WERI-Rb-1 (cell line): ENCODE results near the gene ISX.

Experiments
- DNase-seq: peaks from one replicate; pipeline ENCODE4 v3.0.0-alpha.2; 2020
- H3K27ac ChIP-seq: fragments of 250-450 bp; sonication (Bioruptor Pico); 2 replicates; pipeline ENCODE4 v1.5.1; 2020; ENCODE audit warnings: mild to moderate bottlenecking, moderate library complexity
- H3K27me3 ChIP-seq: fragments of 250-450 bp; sonication (Bioruptor Pico); 2 replicates; pipeline ENCODE4 v1.5.1; 2021; ENCODE audit warnings: mild to moderate bottlenecking, low read depth, moderate library complexity; ENCODE audit not compliant: insufficient read depth, severe bottlenecking
- H3K36me3 ChIP-seq: fragments of 250-450 bp; sonication (Bioruptor Pico); 2 replicates; pipeline ENCODE4 v1.5.1; 2020; ENCODE audit warnings: mild to moderate bottlenecking, moderate library complexity
- H3K4me3 ChIP-seq: 2 replicates; pipeline ENCODE4 v1.5.1; 2011; ENCODE audit warnings: low read depth, mild to moderate bottlenecking, control low read depth, low read length
- H3K9me3 ChIP-seq: fragments of 250-450 bp; sonication (Bioruptor Pico); 2 replicates; pipeline ENCODE4 v1.5.1; 2021; ENCODE audit warnings: mild to moderate bottlenecking, moderate library complexity; ENCODE audit not compliant: severe bottlenecking
- TF ChIP-seq, protein P1 (sequence below): IDR thresholded peaks from 2 replicates; pipeline ENCODE4 v1.5.1; 2011; ENCODE audit warnings: low read depth, mild to moderate bottlenecking, control low read depth, inconsistent platforms, low read length

The ISX gene

GRCh38 chr22:35102663-35103062, 36.7 kb downstream of the ISX start:
- Histone ChIP-seq H3K9me3 (no peaks in the 10 kb centered on the region), H3K27ac (no peak overlapping the region), H3K27me3 (no peaks in the 10 kb centered on the region), H3K4me3 (no peak overlapping the region), H3K36me3 (no peaks in the 10 kb centered on the region)
- DNase-seq, result no peak
- TF ChIP-seq, protein P1, sequence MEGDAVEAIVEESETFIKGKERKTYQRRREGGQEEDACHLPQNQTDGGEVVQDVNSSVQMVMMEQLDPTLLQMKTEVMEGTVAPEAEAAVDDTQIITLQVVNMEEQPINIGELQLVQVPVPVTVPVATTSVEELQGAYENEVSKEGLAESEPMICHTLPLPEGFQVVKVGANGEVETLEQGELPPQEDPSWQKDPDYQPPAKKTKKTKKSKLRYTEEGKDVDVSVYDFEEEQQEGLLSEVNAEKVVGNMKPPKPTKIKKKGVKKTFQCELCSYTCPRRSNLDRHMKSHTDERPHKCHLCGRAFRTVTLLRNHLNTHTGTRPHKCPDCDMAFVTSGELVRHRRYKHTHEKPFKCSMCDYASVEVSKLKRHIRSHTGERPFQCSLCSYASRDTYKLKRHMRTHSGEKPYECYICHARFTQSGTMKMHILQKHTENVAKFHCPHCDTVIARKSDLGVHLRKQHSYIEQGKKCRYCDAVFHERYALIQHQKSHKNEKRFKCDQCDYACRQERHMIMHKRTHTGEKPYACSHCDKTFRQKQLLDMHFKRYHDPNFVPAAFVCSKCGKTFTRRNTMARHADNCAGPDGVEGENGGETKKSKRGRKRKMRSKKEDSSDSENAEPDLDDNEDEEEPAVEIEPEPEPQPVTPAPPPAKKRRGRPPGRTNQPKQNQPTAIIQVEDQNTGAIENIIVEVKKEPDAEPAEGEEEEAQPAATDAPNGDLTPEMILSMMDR, result no peak

DNA sequence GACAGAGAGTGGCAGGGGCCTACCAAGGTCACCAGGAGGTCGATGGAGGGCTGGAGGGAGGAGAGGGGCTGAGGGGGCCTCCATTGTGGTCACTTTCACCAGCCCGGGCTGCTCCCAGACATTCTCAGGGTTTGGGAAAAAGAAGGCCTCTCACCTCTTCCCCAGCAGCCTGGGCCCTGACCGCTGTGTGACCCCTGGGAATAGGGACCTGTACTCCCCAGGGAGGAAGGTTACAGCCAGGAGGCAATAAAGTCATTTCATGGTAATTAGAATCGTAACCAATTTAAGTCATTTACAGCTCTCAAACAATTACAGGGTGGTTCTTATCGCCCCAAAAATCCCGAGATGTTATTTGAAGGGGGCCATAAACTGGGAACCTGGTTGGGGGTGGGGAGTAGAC, 37.8 kb downstream of the ISX start:
- no peaks in the 10 kb centered on the region for H3K9me3 ChIP-seq
- H3K27ac ChIP-seq, result no peak overlapping the region
- H3K4me3 ChIP-seq, result no peak overlapping the region
- no peaks in the 10 kb centered on the region for H3K27me3 ChIP-seq
- TF ChIP-seq, protein P1, result no peak
- no peak for DNase-seq
- H3K36me3 ChIP-seq, result no peaks in the 10 kb centered on the region

- TF ChIP-seq, protein P1, result no peak
- H3K9me3 ChIP-seq, result no peaks in the 10 kb centered on the region
- no peaks in the 10 kb centered on the region for H3K36me3 ChIP-seq
- H3K27ac ChIP-seq, result no peak overlapping the region
- no peak for DNase-seq
- H3K4me3 ChIP-seq, result no peak overlapping the region
- no peaks in the 10 kb centered on the region for H3K27me3 ChIP-seq
Observed at GRCh38 chr22:35104491-35104890, 38.5 kb downstream of the ISX start.

DNA sequence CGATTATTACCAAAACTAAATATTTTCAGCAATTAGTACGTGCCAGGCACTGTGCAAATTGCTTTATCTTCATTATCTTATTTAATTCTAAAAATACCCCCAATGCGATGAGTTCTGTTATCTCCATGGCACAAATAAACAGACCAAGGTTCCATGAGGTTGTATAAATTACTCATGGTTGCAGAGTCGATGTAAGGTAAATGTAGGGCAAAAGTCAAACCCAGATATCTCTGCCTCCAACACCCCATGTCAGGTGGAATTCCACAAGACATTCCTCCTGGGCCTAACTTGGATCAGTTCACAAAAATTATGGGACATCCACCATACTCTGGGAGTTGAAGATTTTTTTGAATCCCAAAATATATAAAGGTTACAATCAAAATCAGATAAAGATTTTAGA, 43.7 kb downstream of the ISX start:
- TF ChIP-seq, protein P1, result no peak
- no peak overlapping the region for H3K27ac ChIP-seq
- no peaks in the 10 kb centered on the region for H3K36me3 ChIP-seq
- no peaks in the 10 kb centered on the region for H3K9me3 ChIP-seq
- no peak for DNase-seq
- H3K27me3 ChIP-seq, result no peaks in the 10 kb centered on the region
- no peak overlapping the region for H3K4me3 ChIP-seq

GRCh38 chr22:35111244-35111643, 45.3 kb downstream of the ISX start:
- Histone ChIP-seq H3K9me3 (no peaks in the 10 kb centered on the region), H3K4me3 (no peak overlapping the region), H3K27ac (no peak overlapping the region)

GRCh38 chr22:35113341-35113740, 47.4 kb downstream of the ISX start:
- TF ChIP-seq, protein P1, result no peak
- Histone ChIP-seq H3K27me3 (no peaks in the 10 kb centered on the region), H3K27ac (no peak overlapping the region), H3K9me3 (no peaks in the 10 kb centered on the region), H3K4me3 (no peak overlapping the region), H3K36me3 (no peaks in the 10 kb centered on the region)
- no peak for DNase-seq

More at GRCh38 chr22:35111244-35111643, 45.3 kb downstream of the ISX start:
- DNase-seq, result no peak
- H3K27me3 ChIP-seq, result no peaks in the 10 kb centered on the region
- H3K36me3 ChIP-seq, result no peaks in the 10 kb centered on the region
- TF ChIP-seq, protein P1, result no peak
